NCI-H1417 (cell line): ENCODE measurements around the gene GFAP.

Experiments
- DNase-seq, 3 experiments: peaks; one replicate each; lab custom pipeline; 2025; lab: John Stamatoyannopoulos, UW

GFAP gene

DNA sequence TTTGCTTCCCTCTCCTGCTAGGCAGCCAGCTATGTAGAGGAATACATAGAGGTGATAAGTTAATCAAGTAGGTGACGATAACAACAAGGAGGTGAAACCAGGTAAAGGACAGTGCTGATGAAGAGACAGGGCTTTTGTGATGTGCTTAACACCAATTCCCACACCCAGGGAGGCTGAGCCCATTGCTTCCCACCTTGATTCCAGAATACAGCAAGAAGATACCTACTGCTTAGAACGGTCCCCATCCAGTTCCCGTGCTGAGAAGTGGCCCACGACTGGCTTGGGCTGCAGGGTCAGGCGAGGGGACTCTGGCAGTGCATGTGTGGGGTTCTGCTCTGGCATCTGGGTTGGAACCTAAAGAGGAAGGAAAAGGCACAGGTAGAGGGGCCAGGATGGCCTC lies 16.1 kb upstream of the GFAP start:
- DNase-seq = no peak

DNA sequence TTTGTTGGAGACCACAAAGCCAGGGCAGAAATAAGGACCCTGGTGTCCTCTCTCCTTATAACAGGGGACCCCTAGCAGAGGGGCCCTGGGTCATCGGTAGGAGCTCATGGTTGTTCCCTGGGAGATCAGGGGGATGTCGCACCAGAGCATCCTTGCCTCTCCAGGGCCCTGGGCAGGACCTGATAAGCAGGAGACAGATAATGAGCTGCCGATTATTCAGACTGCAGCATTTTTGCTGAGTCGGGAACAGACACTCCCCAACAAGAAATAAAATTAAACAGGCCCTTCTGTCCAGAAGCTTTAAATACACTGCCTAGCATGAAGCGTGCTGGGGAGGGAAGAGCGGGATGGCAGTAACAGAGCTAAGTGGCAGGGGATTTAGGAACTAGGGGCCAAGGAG lies 15.4 kb upstream of the GFAP start:
- no peak for DNase-seq

DNA sequence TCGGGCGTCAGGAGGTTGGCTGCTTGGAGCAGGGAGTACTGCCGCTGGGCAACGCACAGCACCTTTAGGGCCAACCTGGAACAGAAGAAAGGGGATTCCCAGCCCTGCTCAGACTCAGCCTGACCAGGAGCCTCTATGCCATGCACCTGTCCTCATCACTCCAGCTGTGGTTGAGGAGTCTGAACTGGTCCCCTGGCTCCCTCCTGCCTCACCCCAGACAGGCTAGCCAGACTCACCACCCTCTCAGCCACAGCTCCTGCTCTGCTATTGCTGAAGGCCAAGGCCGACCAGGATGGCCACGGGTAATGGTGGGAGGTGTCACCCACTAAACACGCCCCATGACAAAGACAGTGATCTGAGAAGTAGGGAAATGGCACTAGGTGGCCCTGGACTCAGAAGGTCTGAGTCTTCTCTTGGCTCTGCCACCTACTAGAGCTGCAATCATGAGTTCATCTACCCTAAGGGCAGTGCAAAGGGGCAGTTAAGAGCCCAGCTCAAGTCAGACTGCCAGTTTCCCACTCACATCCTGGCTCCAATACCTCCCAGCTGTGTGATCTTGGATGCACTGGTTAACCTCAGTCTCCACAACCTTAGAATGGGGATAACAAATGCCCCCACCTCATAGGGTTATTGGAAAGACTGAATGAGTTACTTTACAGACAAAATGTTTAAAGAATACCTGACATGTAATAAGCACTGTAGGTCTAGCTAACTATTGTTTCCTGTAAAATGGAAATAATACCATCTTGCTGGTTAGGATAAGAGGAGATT lies 13.8 kb upstream of the GFAP start:
- no peak for DNase-seq

DNA sequence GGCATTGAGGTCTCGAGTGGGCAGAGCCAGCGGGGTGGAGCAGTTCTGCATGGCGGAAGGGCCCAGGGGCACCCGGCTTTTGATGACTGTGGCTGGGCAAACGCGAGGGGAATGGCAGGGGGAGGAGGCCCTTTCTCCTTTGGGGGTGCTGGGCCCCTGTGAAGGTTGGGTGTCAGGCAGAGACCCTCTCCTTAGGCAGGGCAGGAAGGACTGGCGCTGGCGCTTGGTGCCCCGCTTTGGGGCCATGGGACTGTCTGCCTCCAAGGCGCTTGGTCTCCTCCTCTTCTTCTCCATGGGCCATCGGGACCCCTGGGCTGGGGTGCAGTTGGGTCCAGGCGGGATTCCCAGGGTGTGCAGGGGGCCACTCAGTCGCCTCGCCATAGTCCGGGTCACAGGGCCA lies 12.8 kb upstream of the GFAP start:
- no peak for DNase-seq

DNA sequence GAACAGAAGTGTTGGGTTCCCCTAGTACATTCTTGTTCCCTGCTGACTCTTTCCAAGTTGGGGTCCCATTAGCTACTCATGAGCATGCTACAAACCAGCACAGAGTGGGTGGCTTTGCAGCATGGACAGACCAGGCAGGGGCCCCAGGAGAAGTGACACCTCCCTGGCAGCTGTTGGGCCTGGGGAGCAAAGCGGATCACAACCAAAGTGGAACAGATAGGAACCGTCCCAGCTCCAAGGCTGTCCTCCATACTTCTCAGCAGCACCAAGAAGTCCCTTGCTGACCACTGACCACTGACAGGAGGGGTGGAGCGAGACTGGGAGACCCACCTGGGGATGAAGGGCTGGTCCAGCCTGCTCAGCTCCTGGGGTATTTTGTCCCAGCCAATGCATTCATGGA lies 12.4 kb upstream of the GFAP start:
- DNase-seq = no peak

DNA sequence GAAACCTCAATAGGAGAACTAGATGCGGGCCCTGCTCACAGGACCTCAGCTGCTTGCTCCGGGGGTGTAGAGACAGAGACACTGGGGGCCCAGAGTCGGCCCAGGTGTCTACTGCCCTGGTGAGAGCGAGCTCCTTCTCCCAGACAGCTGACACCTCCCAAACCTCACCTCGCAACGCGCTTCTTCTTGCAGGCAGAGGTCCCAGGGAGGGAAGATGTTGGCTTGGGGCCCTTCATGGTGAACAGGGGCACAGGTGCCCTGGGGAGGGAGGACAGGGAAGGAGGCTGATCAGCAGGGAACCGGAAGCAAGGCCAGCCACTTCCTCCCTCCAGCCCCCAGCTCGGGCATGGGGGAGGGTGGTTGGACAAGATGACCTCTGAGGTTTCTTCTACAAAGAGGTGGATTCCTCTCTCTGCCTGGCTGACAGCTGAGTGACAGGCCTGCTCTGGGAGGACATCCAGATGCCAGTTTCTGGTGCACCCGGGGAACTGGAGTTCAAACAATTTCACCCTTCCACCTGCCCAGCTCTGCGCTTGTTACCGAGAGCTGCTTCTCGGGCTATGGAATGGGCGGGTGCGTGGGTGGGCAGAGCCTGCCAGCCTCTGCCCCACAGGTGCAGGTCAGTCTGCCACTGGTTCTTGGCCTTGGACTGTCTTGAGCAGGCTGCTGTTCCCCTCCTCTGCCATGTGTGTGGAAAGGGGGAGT lies 11.7 kb upstream of the GFAP start:
- DNase-seq = no peak

DNA sequence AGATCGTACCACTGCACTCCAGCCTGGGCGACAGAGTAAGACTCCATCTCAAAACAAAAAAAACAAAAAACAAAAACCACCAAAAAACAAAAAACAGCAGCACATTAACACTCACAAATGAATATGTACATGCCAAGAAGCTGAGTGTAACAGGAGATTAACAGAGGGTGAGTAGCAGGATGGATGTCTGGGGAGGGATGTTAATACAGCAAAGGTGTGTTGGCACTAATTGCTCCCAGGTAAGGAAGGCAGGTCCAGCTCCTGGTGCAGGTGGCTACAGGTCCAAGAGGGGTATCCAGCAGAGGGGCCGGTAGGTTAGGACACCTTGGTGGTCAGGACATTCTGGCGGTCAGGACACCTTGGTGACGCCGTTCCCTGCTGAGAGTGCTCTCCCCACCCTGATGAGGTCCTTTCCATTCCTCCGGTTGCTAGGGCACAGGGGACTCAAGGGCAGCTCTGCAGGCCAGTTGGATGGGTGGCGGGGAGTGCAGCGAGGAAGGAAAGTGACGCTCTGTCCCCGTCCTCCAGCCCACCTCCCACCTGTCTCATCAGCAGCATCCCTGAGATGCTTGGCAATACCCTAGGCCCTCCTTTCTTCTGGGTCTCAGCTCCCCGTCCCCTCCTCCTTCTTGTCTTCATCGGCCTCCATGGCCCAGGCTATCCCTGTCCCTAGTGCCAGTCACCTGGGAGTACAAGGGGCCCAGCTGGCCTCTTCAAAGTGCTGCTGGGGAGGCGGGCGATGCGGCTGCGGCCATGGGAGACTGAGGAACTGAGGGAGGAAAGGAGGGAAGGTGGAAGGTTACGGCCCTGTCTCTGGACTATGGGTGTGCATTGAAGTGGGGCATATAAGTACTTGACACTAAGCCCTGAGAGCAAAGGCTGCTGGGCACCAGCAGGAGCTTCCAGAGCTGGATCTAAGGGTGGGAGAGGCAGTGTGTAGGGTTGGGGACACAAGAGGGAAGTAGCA lies 10.7 kb upstream of the GFAP start:
- DNase-seq = no peak

DNA sequence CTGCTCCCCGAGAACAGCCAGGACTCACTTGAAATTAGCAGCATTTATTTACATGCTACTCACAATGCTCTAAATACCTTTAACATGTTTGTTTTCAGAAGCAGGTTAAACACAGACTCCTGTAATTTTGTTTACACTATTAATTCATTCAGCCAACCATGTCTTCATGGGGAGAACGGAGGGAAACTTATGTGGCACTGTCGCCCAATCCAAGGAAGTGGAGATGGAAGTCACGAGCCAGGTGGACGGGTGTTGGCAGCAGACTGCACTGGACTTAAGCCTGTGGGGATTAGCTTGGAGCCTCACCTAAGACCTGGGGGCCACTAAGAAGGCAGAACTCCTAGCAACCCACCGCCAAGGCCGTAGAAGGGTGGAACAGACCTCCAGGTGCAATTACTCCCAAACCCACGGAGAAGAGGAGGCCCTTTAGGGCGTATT lies 8.8 kb upstream of the GFAP start:
- DNase-seq = peak in 2 of 3 experiments; percentile 33 to 62

DNA sequence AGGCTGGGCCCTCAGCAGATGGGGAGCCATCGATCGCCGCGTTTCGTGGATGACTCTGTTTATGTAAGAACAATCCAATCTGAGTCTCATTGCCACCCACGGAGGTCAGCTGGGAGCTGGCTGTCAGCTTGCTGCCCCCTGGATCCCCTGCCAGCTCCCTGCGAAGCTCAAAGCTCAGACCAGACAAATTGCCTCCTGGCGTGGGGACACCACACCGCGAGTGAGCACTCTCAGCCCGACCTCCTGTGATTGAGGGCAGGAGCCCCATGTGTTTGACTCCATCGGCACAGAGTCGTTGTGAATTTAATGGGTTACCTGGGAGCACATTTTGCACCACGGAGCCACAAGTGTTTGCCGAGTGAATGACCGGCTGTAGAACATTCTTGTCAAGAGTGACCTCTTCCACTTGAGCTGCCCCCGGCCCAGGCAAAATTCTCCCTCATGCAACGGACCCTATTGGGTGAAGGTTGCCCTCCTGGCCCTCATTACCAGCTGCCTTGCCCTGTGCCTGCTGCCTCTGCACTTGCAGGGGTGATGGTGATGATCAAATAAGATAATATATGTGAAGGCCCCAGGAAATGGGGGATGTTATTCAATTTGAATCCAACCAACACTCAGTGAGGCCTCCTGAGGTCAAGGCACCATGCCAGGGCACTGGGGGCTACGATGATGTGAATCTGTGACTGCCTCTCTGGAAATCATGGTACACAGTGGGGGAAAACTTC lies 7.6 kb upstream of the GFAP start:
- DNase-seq = peak in 1 of 3 experiments; percentile 29

DNA sequence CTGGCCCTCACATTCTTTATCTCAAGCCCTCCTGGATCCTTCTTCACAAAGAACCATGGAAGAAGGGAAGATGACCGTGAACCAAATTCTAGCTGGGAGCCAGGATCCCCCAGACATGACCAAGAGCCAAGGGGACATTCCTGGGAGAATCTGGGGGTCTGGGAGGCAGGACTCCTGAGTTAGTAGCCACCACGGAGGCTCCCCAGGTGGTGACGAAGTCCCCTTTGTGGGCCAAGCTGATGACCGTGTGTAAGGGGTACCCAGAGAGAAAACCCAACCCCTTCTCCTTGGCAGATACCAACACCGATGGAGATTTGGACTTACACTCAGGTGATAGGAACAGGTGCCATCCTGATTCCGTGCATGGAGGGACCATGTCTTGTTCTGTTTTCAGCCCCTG lies 6.8 kb upstream of the GFAP start:
- no peak for DNase-seq

DNA sequence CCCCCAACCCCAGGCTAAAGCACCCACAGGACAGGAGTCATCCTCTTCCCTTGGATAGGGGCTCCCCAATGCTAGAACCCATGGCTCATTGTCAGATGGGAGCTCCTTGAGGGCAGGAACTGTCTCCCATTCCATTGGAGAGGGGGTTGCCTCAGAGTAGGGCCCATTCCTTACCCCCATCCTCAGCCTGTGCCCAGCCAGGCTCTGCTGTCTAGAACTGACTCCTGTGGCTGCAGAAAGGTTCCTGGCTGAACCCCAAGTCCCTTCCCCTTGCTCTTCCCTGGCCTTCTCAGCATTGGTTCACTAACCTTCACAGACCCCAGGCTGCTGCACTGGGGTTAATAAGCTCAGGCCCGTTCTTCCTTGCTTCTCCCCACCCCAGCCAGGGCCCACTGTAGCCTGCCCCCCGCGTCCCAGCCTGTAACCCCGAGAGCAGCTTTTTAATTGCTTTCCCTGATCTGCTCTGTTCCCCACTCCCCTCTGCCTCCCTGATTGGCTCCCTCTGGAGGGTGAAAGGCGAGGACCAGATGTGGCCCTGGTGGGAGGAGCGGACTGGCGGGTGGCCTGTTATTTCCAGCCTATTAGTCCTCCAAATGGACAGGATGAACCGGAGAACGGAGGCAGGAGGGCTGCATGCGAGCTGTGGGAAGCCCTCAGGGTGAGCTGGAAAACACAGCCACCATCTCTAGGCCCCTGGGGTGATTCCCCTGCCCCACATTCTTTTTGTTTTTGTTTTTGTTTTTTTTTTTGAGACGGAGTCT lies 6.0 kb upstream of the GFAP start:
- peak in 2 of 3 experiments; percentile 18 to 57 for DNase-seq

DNA sequence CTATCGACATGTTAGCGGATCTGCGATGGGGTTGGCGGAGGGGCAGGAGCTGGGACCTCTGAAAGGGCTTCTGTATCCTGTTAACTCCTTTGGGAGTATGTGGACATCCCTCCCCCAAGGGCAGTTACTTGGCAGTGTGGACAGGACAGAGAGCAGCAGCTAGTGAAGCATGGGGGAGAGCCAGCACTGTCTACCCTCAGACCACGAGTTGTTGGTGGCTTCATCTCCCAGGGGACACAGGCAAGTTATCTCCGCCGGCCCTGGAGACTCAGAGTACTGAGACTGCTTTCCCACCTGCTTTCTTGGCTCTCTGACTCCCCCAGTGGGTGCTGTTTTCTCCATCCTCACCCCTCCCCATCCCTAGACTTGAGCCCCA lies 5.3 kb upstream of the GFAP start:
- DNase-seq = peak in 1 of 3 experiments; percentile 36

DNA sequence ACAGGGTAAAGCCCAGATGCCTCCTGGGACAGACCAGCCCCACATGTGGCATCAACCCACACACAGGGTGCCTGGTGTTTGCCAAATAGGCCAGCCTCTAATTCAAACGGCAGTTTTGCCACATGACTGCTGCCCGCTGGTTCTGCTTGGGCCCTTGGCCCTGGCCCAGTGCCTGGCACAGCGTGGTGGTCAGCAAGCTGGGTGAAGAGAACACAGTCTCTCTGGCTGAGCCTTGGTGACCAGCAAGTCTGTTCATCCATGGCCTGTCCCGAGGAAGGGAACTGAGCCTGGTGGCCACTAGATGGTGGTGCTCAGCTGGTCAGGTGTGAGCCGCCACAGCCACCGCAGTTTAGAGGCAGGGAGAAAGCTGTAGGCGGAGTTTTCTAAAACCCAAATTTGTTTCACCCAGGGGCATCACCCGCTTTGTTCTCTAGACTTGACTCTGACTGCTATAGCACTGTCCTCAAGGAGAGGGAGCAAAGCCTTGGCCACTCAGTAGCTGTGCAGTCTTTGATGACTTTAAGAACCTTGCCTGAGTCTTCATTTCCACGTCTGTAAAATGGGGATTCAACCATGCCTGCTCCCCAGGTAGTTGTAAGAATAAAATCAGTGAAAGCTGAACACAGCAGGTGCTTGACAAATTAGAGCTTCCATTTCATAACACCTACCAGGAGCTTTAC lies 4.7 kb upstream of the GFAP start:
- DNase-seq = peak; percentile 47 to 84 (median 61)

DNA sequence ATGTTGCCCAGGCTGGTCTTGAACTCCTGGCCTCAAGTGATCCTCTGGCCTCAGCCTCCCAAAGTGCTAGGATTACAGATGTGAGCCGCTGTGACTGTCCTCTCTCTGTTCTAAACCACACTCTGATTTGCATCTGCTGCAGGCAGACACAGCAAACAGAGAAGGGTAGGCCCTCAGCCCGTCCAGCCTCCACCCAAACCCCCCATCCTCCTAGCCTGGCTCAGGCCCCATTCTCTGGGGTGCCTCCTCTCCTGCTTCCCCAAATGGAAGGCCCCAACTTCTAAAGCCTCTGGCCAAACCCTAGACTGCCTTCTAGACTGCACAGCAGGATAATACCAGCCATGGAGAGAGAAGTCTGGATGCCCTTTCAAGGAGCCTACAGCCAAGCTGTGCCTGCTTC lies 4.1 kb upstream of the GFAP start:
- DNase-seq = no peak

DNA sequence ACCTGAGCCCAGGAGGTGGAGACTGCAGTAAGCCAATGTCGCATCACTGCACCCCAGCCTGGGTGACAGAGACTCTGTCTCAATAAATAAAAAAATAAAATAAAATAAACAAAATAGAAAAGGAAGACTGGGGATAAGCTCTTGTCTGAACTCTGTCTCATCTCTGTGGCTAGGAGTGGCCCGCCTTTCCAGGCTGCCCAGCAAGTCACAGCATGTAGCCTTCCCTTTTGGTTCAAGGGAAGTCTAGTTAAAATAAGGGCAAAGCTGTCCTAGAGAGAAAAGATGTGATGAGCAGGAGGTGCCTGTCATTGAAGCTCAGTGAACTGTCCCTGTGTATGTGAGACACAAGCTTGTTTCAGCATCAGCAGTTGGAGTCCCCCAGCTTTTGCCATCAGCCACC lies 2.7 kb upstream of the GFAP start:
- no peak for DNase-seq

DNA sequence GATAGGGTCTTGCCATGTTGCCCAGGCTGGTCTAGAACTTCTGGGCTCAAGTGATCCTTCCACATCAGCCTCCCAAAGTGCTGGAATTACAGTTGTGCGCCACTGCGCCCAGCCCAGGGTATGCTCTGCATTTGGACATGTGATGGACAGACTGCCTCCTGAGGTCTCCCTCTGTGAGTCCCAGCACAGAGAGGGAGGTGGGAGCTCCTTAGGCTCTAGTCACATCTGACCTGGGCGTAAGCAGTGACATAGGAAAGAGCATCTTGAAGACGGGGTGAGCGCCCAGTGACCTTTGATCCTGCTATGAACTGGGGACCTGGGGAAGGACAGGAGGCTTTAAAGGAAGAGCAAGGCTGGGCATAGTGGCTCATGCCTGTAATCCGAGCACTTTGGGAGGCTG lies 2.2 kb upstream of the GFAP start:
- no peak for DNase-seq

DNA sequence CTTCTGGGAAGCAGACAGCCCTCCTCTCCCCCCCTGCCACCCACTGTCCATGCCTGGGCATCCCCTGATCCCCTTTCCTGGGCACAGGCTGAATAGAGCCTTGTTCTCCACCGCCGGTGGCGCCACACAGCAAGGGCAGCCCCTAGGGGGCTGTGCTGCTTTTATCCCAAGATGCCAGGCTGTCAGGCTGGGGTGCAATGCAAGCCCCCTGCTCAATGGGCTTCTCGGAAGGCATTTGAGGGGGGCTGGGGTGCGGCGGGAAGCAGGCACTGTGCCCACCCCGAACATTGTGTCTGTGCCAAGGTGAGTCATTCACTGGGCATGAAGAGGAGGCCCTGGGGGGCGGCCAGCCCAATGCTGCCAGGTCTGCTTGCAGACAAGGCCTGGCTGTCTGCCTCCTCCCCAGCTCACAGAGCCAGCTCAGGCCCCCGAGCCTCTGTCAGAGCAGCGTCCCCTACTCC lies 1.5 kb upstream of the GFAP start:
- no peak for DNase-seq

DNA sequence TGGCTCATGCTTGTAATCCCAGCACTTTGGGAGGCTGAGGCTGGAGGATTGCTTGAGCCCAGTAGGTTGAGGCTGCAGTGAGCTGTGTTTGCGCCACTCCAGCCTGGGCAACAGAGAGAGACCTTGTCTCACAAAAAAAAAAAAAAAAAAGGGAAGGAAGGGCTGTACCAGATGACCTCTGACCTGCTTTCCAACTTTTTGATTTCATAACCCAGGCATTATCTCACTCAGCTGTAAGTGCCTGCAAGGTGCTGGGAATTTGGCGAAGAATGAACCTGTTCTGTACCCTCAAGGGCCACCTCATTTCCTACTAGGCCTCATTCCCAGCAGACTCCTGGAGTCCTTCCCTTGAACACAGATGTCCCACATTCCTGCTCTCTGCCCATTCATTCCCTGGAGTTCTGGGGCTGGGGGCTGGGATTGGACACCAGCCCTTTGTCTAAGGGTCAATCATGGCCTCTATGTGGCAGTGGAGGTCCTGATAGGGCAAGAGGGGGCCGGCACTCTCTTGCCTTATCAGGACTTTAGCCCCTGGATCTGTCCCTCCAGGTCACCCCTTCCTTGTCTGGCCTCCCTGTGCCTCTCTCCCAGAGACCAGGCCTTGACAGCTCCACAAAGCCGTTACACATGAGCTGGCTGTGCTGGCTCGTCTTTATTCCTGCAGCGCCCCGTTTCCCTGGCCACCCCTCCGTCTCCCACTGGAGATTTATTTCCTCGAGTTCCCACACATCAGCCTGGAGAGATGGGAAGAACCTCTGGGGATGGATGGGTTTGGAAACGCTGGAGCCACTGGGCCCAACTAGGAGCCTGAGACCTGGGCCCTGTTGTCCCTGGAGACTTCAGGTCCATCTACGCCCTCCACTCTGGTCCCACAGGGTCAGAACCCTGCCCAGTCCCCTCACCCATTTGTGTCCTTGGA lies 821 bp upstream of the GFAP start:
- DNase-seq = no peak

DNA sequence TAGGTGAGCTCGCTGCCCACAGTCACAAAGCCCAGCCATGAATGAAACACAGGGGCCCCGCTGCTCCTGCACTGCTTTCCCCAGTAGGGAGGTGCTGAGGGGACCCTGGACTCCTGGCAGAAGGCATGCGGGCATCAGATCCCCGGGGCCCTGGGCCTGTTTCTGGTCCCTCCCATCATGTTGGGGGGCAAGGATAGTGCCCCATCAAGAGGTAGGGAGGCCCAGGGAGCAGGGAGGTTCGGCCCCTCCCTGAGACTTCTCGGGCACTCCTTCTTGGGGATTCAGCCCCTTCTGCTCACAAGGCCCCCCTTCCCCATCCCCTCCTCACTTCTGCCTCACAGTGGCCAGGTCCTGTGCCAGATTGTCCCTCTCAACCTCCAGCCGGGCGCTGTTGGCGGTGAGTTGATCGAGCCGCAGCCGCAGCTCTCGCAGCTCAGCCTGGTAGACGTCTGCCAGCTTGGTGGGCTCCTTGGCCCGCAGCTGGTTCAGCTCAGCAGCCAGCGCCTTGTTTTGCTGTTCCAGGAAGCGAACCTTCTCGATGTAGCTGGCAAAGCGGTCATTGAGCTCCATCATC lies 515 bp downstream of the GFAP start:
- DNase-seq = no peak
